Common myeloid progenitor, CD34-positive (primary cell): ENCODE data around the gene CDK15.

ENCODE experiments used
- CTCF ChIA-PET: fragments of 350-600 bp; sonication (Branson Sonifier 250); formaldehyde crosslinking; loops from one replicate; lab custom pipeline; 2021; ENCODE audit warnings: antibody characterized with exemption; lab: Charles Lee
- POLR2A ChIA-PET: fragments of 350-600 bp; sonication (Branson Sonifier 250); formaldehyde crosslinking; loops from one replicate; lab custom pipeline; 2021; ENCODE audit warnings: antibody characterized with exemption; lab: Charles Lee
- DNase-seq, 3 donors: peaks; one replicate each; pipeline versions ENCODE4 v3.0.0 to v3.0.0-alpha.2; 2013
- H3K27ac ChIP-seq, 2 experiments: 1 replicate in 1 of 2; 2 replicates in 1 of 2; pipeline ENCODE4 v1.7.0; 2013; ENCODE audit warnings: inconsistent platforms in 2 of 2, low read length in 2 of 2, mild to moderate bottlenecking in 2 of 2, low read depth in 1 of 2, moderate library complexity in 1 of 2; ENCODE audit not compliant: severe bottlenecking in 2 of 2, insufficient read depth in 1 of 2, poor library complexity in 1 of 2
- H3K27me3 ChIP-seq, 5 experiments: replicated peaks in 2 of 5; 1 replicate in 3 of 5; 2 replicates in 2 of 5; pipeline versions ENCODE4 v1.6.1 to v1.7.0; 2013; ENCODE audit warnings: low read length in 4 of 5, mild to moderate bottlenecking in 2 of 5, moderate library complexity in 2 of 5, inconsistent platforms in 1 of 5; ENCODE audit not compliant: insufficient read depth in 5 of 5, control insufficient read depth in 4 of 5
- H3K36me3 ChIP-seq, 4 experiments: 1 replicate in 2 of 4; 2 replicates in 2 of 4; pipeline versions ENCODE4 v1.6.1 to v1.7.0; 2013; ENCODE audit warnings: low read length in 3 of 4, control low read depth in 1 of 4, mild to moderate bottlenecking in 1 of 4; ENCODE audit not compliant: control insufficient read depth in 4 of 4, insufficient read depth in 4 of 4
- H3K4me1 ChIP-seq, 4 experiments: 1 replicate in 3 of 4; 2 replicates in 1 of 4; pipeline versions ENCODE4 v1.6.1 to v1.7.1; 2013; ENCODE audit warnings: low read length in 3 of 4, mild to moderate bottlenecking in 3 of 4, control low read depth in 1 of 4, inconsistent platforms in 1 of 4, moderate library complexity in 1 of 4; ENCODE audit not compliant: control insufficient read depth in 4 of 4, insufficient read depth in 4 of 4; ENCODE audit errors: control extremely low read depth in 1 of 4
- H3K4me3 ChIP-seq, 7 experiments: 1 replicate in 4 of 7; 2 replicates in 3 of 7; pipeline versions ENCODE4 v1.5.1 to v1.7.0; 2013; ENCODE audit warnings: mild to moderate bottlenecking in 7 of 7, low read length in 6 of 7, moderate library complexity in 6 of 7, inconsistent platforms in 2 of 7, low read depth in 2 of 7, control low read depth in 1 of 7; ENCODE audit not compliant: insufficient read depth in 4 of 7, control insufficient read depth in 1 of 7; ENCODE audit errors: extremely low read depth in 1 of 7
- H3K9me3 ChIP-seq, 5 experiments: 1 replicate in 4 of 5; 2 replicates in 1 of 5; pipeline versions ENCODE4 v1.6.1 to v1.7.1; 2013; ENCODE audit warnings: low read length in 4 of 5, mild to moderate bottlenecking in 2 of 5, inconsistent platforms in 1 of 5, low read depth in 1 of 5, moderate library complexity in 1 of 5; ENCODE audit not compliant: control insufficient read depth in 4 of 5, insufficient read depth in 2 of 5; ENCODE audit errors: control extremely low read depth in 1 of 5
- WGBS: methylation state at CpG from one replicate; pipeline ENCODE4 v1.1.5; 2013; ENCODE audit not compliant: insufficient coverage; 5-methylcytosine and 5-hydroxymethylcytosine counted together

The CDK15 gene

DNA sequence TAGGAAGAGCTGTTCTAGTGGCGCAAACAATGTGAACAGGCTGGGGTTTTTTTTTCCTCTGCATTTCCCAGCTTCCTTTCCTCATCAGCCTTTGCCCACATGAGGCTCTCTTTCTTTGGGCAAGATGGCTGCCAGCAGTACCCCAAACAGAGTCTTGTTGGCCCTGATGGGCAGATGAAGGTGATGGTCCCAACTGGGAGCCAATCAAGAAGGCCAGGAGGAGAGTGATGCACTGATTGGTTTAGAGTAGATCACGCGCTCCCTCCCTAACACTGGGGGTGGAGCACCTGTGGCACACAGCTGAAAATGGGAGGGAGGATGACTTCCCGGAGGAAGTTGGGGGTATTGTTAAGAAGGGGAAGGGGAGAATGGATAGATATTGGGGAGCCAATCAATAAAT, 131.0 kb downstream of the CDK15 start:
- 92% methylated on average over 2 of the region's 4 CpGs for WGBS
- Histone ChIP-seq H3K36me3 (no peaks in the 10 kb centered on the region), H3K9me3 (peaks cover 0 to 5% (median 0%) of the 10 kb centered on the region in 5 experiments), H3K27me3 (no peaks in the 10 kb centered on the region), H3K27ac (no peak overlapping the region), H3K4me1 (peaks cover 0 to 10% (median 0%) of the 10 kb centered on the region in 4 experiments), H3K4me3 (no peak overlapping the region)
- no peak for DNase-seq
- CTCF ChIA-PET = interaction anchor here (1.5 kb wide), 1 partner anchor 9 kb away, joined by 4 read pairs; no protein-coding TSS in a partner anchor
- POLR2A ChIA-PET = no interaction called here

DNA sequence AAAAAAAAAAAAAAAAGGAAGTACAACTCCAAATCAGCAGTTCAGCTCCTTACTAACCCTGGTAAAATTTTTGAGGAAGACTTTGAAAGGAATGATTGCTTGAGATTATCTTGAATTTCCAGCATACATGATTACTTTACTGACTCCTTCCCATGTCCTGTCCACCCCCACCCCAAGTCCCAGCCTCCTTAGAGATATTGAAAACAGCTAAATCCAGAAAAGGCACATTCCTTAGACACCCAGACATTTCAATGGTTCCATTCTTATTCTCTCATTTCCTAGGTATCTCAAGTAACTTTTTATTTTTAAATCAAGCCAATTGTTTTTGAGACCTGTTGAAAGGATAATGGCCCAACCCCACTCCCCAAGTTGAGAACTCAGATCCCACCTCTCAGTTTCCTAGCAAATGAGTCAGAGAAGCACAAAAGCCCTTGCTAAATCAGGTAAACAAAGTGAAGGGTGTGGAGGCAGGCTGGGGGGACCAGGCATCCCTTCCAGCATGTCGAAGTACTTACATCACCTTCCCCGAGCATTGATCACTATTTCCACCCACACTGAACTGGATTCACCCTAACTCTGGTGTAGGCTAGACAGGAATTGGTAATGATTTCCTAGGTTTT, 131.9 kb downstream of the CDK15 start:
- Histone ChIP-seq H3K4me1 (peaks cover 0 to 9% (median 0%) of the 10 kb centered on the region in 4 experiments), H3K9me3 (peaks cover 0 to 5% (median 0%) of the 10 kb centered on the region in 5 experiments), H3K27me3 (no peaks in the 10 kb centered on the region), H3K27ac (no peak overlapping the region), H3K4me3 (no peak overlapping the region), H3K36me3 (no peaks in the 10 kb centered on the region)
- CTCF ChIA-PET = interaction anchor here (1.2 to 1.5 kb wide), 2 partner anchors 8 to 58 kb away, joined by 3 to 4 read pairs; no protein-coding TSS in a partner anchor
- WGBS = no CpG with 5 or more reads among the region's 2 CpGs
- POLR2A ChIA-PET = interaction anchor here (0.6 kb wide), 1 partner anchor 12 kb away, joined by 3 read pairs; no protein-coding TSS in a partner anchor
- DNase-seq = peak in 1 of 3 donors; percentile 13

DNA sequence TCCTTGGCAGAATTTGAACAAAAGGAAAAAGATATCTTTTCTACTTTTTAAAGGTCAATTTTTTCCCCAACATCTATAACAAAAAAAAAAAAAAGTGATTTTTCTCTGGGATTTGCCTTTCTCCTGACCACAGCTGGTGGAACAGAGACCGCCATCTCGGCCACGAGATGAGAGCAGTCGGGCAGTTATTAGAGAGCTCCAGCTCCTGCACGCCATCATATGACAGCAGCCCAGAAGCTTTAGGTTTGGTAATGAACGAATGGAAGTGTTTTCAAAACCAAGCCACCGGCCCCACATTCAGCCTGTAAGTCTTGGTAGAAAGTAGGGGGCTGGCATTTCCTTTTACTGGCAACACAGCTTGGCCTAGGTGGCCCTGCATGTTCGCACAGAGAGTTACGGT, 132.4 kb downstream of the CDK15 start:
- no peak for DNase-seq
- Histone ChIP-seq H3K36me3 (no peaks in the 10 kb centered on the region), H3K27me3 (no peaks in the 10 kb centered on the region), H3K4me3 (no peak overlapping the region), H3K4me1 (peaks cover 0 to 6% (median 0%) of the 10 kb centered on the region in 4 experiments), H3K9me3 (peaks cover 0 to 5% (median 0%) of the 10 kb centered on the region in 5 experiments), H3K27ac (no peak overlapping the region)
- CTCF ChIA-PET = interaction anchor here (1.2 kb wide), 1 partner anchor 58 kb away, joined by 3 read pairs; no protein-coding TSS in a partner anchor
- WGBS = 95% methylated on average over 9 of the region's 9 CpGs
- POLR2A ChIA-PET = no interaction called here

DNA sequence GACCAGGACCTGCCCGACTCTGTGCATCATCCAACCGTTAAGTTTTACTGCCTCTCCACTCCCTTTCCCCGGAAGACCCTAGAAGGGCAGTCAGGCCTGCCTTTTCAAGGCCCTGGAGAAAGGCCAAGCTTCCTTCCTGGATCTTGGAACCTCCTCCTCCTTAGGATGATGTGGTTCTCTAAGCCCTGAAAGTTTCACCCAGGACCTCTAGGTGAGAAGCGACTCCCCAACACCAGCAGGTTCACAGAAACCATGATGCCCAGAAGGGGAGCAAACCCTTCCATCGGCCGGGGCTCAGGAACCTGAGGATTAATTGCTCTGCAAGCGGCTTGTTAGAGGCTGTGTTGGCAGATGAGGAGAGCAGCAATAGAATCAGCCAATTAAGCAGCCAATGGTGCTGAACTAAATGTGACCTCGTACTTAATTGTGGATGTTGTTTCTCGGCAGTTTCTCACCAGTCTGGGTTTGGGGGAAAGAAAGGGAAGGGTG, 133.2 kb downstream of the CDK15 start:
- WGBS = 100% methylated on average over 6 of the region's 9 CpGs
- no peak overlapping the region for H3K4me3 ChIP-seq
- no peaks in the 10 kb centered on the region for H3K36me3 ChIP-seq
- H3K4me1 ChIP-seq = no peaks in the 10 kb centered on the region
- H3K9me3 ChIP-seq = peaks cover 0 to 5% (median 0%) of the 10 kb centered on the region in 5 experiments
- H3K27ac ChIP-seq = no peak overlapping the region
- POLR2A ChIA-PET = interaction anchor here (1.0 kb wide), 1 partner anchor 12 kb away, joined by 3 read pairs; no protein-coding TSS in a partner anchor
- no peaks in the 10 kb centered on the region for H3K27me3 ChIP-seq
- no peak for DNase-seq
- CTCF ChIA-PET = interaction anchor here (1.2 kb wide), 1 partner anchor 59 kb away, joined by 3 read pairs; no protein-coding TSS in a partner anchor

DNA sequence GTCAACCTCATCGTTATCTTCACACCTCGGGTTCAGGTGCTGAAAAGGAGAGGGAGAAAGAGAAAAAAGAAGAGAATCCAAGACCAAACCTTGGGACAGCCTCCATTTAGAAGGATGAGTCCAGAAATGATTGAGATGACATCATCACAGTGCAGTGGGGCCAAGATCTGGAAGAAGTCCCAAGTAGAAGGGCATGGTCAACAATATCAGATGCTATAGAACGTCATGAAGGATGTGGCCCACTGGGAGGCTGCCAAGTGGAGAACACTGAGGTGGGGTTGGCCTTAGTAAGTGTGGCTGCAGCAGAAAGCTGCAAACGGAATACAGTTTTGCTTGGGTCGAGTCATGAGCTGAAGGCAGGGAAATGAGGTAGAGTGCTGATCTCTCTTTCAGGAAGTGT, 136.2 kb downstream of the CDK15 start:
- 64% methylated on average over 5 of the region's 5 CpGs for WGBS
- Histone ChIP-seq H3K4me3 (no peak overlapping the region), H3K4me1 (no peaks in the 10 kb centered on the region), H3K36me3 (no peaks in the 10 kb centered on the region), H3K27ac (no peak overlapping the region), H3K27me3 (no peaks in the 10 kb centered on the region), H3K9me3 (no peaks in the 10 kb centered on the region)
- DNase-seq = no peak
- POLR2A ChIA-PET = no interaction called here
- CTCF ChIA-PET = no interaction called here
